HEK293 (cell line): Measurements from ENCODE around the gene TEKTIP1.

Experiments used
- CTCF ChIA-PET: fragments of 350-600 bp; formaldehyde crosslinking; extraction: SDS; loops from one replicate; lab custom pipeline; 2021; ENCODE audit warnings: antibody characterized with exemption; lab: Yijun Ruan, JAX
- POLR2A ChIA-PET: fragments of 300-600 bp; formaldehyde crosslinking; extraction: SDS; loops from one replicate; lab custom pipeline; 2020; ENCODE audit warnings: antibody characterized with exemption, inconsistent platforms; lab: Yijun Ruan, JAX
- H3K27ac ChIP-seq: fragments of 200-500 bp; sonication (Bioruptor generic); 2 replicates; pipeline ENCODE4 v1.5.1; 2014; ENCODE audit warnings: low read depth, low read length, control low read depth, inconsistent platforms; ENCODE audit errors: extremely low read depth
- H3K36me3 ChIP-seq, 2 experiments: fragments of 200-500 bp in 1 of 2; sonication (Bioruptor generic) in 1 of 2; 1 replicate in 1 of 2; 2 replicates in 1 of 2; pipeline ENCODE4 v1.5.1; 2014 to 2017; ENCODE audit warnings: inconsistent platforms in 2 of 2, low read length in 2 of 2; ENCODE audit not compliant: control insufficient read depth in 2 of 2, insufficient read depth in 1 of 2
- H3K4me1 ChIP-seq: fragments of 200-500 bp; sonication (Bioruptor generic); 2 replicates; pipeline ENCODE4 v1.5.1; 2014; ENCODE audit warnings: mild to moderate bottlenecking, low read length, inconsistent platforms; ENCODE audit not compliant: control insufficient read depth, insufficient read depth
- H3K4me3 ChIP-seq: 2 replicates; pipeline ENCODE4 v1.5.1; 2011; ENCODE audit warnings: low read depth, mild to moderate bottlenecking, control low read depth, low read length, moderate library complexity
- H3K9me3 ChIP-seq: fragments of 200-500 bp; sonication (Bioruptor generic); 2 replicates; pipeline ENCODE4 v1.5.1; 2014; ENCODE audit warnings: low read depth, low read length, inconsistent platforms; ENCODE audit not compliant: control insufficient read depth, insufficient read depth
- BCL11A ChIP-seq: fragments of 450-650 bp; formaldehyde crosslinking; IDR thresholded peaks from 2 replicates; pipeline ENCODE4 v1.5.1; 2016; ENCODE audit warnings: low read depth, missing biosample characterization, missing genetic modification characterization
- FEZF1 ChIP-seq: fragments of 450-650 bp; formaldehyde crosslinking; IDR thresholded peaks from 2 replicates; pipeline ENCODE4 v1.5.1; 2016; ENCODE audit warnings: missing biosample characterization, missing genetic modification characterization
- GLI4 ChIP-seq: fragments of 450-650 bp; formaldehyde crosslinking; IDR thresholded peaks from 2 replicates; pipeline ENCODE4 v1.5.1; 2016; ENCODE audit warnings: missing biosample characterization, missing genetic modification characterization
- HOXA7 ChIP-seq: sonication (generic); formaldehyde crosslinking; IDR thresholded peaks from 2 replicates; pipeline ENCODE4 v1.8.1; 2022; ENCODE audit warnings: missing genetic modification reagents, borderline replicate concordance
- IKZF3 ChIP-seq: fragments of 450-650 bp; IDR thresholded peaks from 2 replicates; pipeline ENCODE4 v1.5.0; 2018; ENCODE audit warnings: missing biosample characterization, mild to moderate bottlenecking, missing genetic modification characterization, moderate library complexity
- KLF10 ChIP-seq: fragments of 450-650 bp; IDR thresholded peaks from 2 replicates; pipeline ENCODE4 v1.5.1; 2018; ENCODE audit warnings: missing biosample characterization, mild to moderate bottlenecking, missing genetic modification characterization
- KLF8 ChIP-seq: fragments of 450-650 bp; formaldehyde crosslinking; IDR thresholded peaks from 2 replicates; pipeline ENCODE4 v1.5.1; 2016; ENCODE audit warnings: missing biosample characterization, missing genetic modification characterization
- SP2 ChIP-seq: fragments of 450-650 bp; formaldehyde crosslinking; IDR thresholded peaks from 2 replicates; pipeline ENCODE4 v1.5.1; 2016; ENCODE audit warnings: missing biosample characterization, missing genetic modification characterization
- TRIM28 ChIP-seq: IDR thresholded peaks from 2 replicates; pipeline ENCODE4 v1.6.1; 2011; ENCODE audit warnings: low read length, control low read depth, borderline replicate concordance
- ZNF10 ChIP-seq: fragments of 450-650 bp; formaldehyde crosslinking; IDR thresholded peaks from 2 replicates; pipeline ENCODE4 v1.5.1; 2017; ENCODE audit warnings: missing biosample characterization, missing genetic modification characterization
- ZNF184 ChIP-seq: fragments of 450-650 bp; IDR thresholded peaks from 2 replicates; pipeline ENCODE4 v1.5.1; 2018; ENCODE audit warnings: missing biosample characterization, mild to moderate bottlenecking, missing genetic modification characterization
- ZNF19 ChIP-seq: fragments of 450-650 bp; formaldehyde crosslinking; IDR thresholded peaks from 2 replicates; pipeline ENCODE4; 2016; ENCODE audit warnings: missing biosample characterization, missing genetic modification characterization, low read depth
- ZNF211 ChIP-seq: fragments of 450-650 bp; formaldehyde crosslinking; IDR thresholded peaks from 2 replicates; pipeline ENCODE4 v1.5.1; 2016; ENCODE audit warnings: low read depth, missing biosample characterization, missing genetic modification characterization
- ZNF366 ChIP-seq: fragments of 450-650 bp; formaldehyde crosslinking; conservative IDR thresholded peaks from 2 replicates; pipeline ENCODE4 v1.5.1; 2016; ENCODE audit warnings: missing biosample characterization, missing genetic modification characterization
- ZNF423 ChIP-seq: fragments of 450-650 bp; formaldehyde crosslinking; IDR thresholded peaks from 2 replicates; pipeline ENCODE4 v1.5.1; 2016; ENCODE audit warnings: missing biosample characterization, missing genetic modification characterization
- ZNF549 ChIP-seq: fragments of 450-650 bp; IDR thresholded peaks from 2 replicates; pipeline ENCODE4 v1.5.1; 2018; ENCODE audit warnings: missing biosample characterization, missing genetic modification characterization, mild to moderate bottlenecking, inconsistent platforms, moderate library complexity
- ZNF776 ChIP-seq: fragments of 450-650 bp; formaldehyde crosslinking; IDR thresholded peaks from 2 replicates; pipeline ENCODE4 v1.5.0; 2017; ENCODE audit warnings: missing biosample characterization, missing genetic modification characterization, borderline replicate concordance
- ZNF785 ChIP-seq: fragments of 450-650 bp; formaldehyde crosslinking; IDR thresholded peaks from 2 replicates; pipeline ENCODE4 v1.5.1; 2016; ENCODE audit warnings: missing biosample characterization, missing genetic modification characterization
- ZNF843 ChIP-seq: fragments of 450-650 bp; formaldehyde crosslinking; IDR thresholded peaks from 2 replicates; pipeline ENCODE4 v1.5.1; 2016; ENCODE audit warnings: missing biosample characterization, missing genetic modification characterization
- TF ChIP-seq, protein P1 (sequence below): fragments of 450-650 bp; formaldehyde crosslinking; IDR thresholded peaks from 2 replicates; pipeline ENCODE4 v1.5.1; 2016; ENCODE audit warnings: missing biosample characterization, missing genetic modification characterization

Gene TEKTIP1

DNA sequence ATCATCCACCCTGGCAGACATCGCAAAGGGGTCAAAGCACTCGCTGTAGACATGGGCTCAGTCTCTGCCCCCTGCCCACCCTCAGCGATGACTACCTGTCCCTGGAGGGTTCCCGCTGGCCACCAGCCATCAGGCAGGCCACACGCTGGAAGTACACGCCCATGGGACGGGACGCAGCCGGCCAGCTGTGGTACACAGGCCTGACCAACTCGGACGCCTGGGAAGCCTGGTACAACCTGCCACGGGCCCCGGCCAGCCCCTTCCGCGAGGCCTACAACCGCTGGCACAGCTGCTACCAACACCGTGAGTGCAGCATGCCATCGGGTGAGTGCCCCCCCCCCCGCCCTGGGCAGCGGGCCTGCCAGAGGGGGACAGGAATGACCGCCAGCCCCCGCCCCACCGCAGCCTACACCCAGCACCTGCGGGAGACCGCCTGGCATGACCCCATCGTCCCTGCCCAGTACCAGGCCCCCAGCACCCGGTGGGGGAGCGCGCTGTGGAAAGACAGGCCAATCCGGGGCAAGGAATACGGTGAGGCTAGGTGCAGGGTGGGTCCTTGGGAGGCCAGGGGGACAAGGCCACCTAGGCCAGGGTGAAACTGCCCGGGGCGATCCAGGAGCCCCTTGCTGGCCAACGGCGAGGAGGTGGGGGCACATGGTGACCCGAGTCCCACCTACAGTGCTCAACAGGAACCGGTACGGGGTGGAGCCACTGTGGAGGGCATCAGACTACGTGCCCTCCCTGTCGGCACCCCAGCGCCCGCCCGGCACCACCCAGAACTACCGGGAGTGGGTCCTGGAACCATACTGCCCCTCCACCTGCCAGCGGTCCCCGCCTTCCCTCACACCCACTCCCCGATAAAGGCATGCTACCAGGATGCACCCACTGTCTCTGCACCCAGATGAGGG is 4.4 kb downstream of the TEKTIP1 start:
- ChIA-PET POLR2A (no interaction called here), CTCF (no interaction called here)
- Histone ChIP-seq H3K27ac (no peak overlapping the region), H3K36me3 (peaks cover 3 to 37% of the 10 kb centered on the region in 2 experiments; a peak in 2 of 3 replicates), H3K4me1 (no peaks in the 10 kb centered on the region), H3K9me3 (no peaks in the 10 kb centered on the region), H3K4me3 (no peak overlapping the region)
- TF ChIP-seq SP2 (tag by site-specific recombination) (peak; percentile 15; the same call in 1 of the 2 replicates), GLI4 (tag by site-specific recombination) (no peak), ZNF776 (tag by site-specific recombination) (no peak)
- TF ChIP-seq, protein P1, sequence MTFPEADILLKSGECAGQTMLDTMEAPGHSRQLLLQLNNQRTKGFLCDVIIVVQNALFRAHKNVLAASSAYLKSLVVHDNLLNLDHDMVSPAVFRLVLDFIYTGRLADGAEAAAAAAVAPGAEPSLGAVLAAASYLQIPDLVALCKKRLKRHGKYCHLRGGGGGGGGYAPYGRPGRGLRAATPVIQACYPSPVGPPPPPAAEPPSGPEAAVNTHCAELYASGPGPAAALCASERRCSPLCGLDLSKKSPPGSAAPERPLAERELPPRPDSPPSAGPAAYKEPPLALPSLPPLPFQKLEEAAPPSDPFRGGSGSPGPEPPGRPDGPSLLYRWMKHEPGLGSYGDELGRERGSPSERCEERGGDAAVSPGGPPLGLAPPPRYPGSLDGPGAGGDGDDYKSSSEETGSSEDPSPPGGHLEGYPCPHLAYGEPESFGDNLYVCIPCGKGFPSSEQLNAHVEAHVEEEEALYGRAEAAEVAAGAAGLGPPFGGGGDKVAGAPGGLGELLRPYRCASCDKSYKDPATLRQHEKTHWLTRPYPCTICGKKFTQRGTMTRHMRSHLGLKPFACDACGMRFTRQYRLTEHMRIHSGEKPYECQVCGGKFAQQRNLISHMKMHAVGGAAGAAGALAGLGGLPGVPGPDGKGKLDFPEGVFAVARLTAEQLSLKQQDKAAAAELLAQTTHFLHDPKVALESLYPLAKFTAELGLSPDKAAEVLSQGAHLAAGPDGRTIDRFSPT, result peak; percentile 79

DNA sequence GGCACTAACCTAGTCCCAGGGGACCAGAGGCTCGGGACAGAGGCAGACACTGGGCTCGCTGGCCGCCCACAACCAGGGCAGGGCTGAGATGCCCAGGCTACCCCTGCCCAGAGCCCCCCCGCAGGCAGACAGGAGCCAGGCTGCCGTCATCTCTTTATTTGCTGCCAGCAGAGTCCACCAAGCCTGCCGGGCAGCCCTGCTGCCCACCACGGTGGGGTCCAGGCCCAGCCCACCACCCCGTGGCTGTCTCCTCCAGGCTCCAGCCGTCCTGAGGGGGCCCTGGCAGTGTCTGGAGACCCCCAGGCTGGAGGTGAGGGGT is 5.0 kb downstream of the TEKTIP1 start:
- ChIA-PET POLR2A (no interaction called here), CTCF (interaction anchor here (0.6 to 1.6 kb wide), 2 partner anchors 23 to 40 kb away, joined by 3 to 5 read pairs; no protein-coding TSS in a partner anchor)
- no peaks in the 10 kb centered on the region for H3K4me1 ChIP-seq
- TF ChIP-seq HOXA7 (CRISPR knock-in tag), result no peak
- TF ChIP-seq ZNF423 (tag by site-specific recombination), result no peak
- no peak for TF ChIP-seq ZNF366 (tag by site-specific recombination)
- no peak for TF ChIP-seq FEZF1 (tag by site-specific recombination)
- TF ChIP-seq ZNF10 (tag by site-specific recombination), result no peak
- no peak for TF ChIP-seq TRIM28
- no peak for TF ChIP-seq ZNF785 (tag by site-specific recombination)
- TF ChIP-seq ZNF211 (tag by site-specific recombination), result no peak
- no peak for TF ChIP-seq KLF8
- TF ChIP-seq ZNF19, result no peak
- TF ChIP-seq ZNF549 (tag by site-specific recombination), result no peak
- no peak for TF ChIP-seq KLF10 (tag by site-specific recombination)
- no peak for TF ChIP-seq ZNF184 (tag by site-specific recombination)
- TF ChIP-seq IKZF3 (tag by site-specific recombination), result no peak
- TF ChIP-seq ZNF843 (tag by site-specific recombination), result no peak
- no peak for TF ChIP-seq BCL11A
- no peaks in the 10 kb centered on the region for H3K9me3 ChIP-seq
- no peak overlapping the region for H3K4me3 ChIP-seq
- H3K36me3 ChIP-seq, result peaks cover 3 to 41% of the 10 kb centered on the region in 2 experiments; a peak in 2 of 3 replicates
- no peak overlapping the region for H3K27ac ChIP-seq
